RWPE2 (cell line): ENCODE results near the gene TFF1.

Source experiments
- ATAC-seq: fragments of 200-7000 bp; cut with Tn5 transposase; 3 replicates; pipeline ENCODE4 v1.9.1; 2021; ENCODE audit warnings: low read depth
- DNase-seq: peaks from one replicate; pipeline ENCODE4 v3.0.0-alpha.2; 2020; ENCODE audit warnings: low spot score
- H3K27ac ChIP-seq: fragments of 450-650 bp; 2 replicates; pipeline ENCODE4 v1.5.1; 2017; ENCODE audit warnings: mild to moderate bottlenecking; ENCODE audit not compliant: poor library complexity, severe bottlenecking
- H3K27me3 ChIP-seq: fragments of 250-450 bp; sonication (Bioruptor Pico); 2 replicates; pipeline ENCODE4 v1.5.1; 2021; ENCODE audit warnings: mild to moderate bottlenecking, moderate library complexity; ENCODE audit not compliant: insufficient read depth, poor library complexity, severe bottlenecking
- H3K36me3 ChIP-seq: fragments of 250-450 bp; sonication (Bioruptor Pico); 2 replicates; pipeline ENCODE4 v1.5.1; 2020; ENCODE audit warnings: low read depth, mild to moderate bottlenecking, moderate library complexity
- H3K4me1 ChIP-seq: fragments of 250-450 bp; sonication (Bioruptor Pico); 2 replicates; pipeline ENCODE4 v1.5.1; 2021; ENCODE audit warnings: mild to moderate bottlenecking, moderate library complexity; ENCODE audit not compliant: insufficient read depth, poor library complexity, severe bottlenecking
- H3K4me3 ChIP-seq: fragments of 250-450 bp; sonication (Bioruptor Pico); 2 replicates; pipeline ENCODE4 v1.5.1; 2021; ENCODE audit warnings: mild to moderate bottlenecking, moderate library complexity; ENCODE audit not compliant: severe bottlenecking
- H3K9me3 ChIP-seq: fragments of 250-450 bp; sonication (Bioruptor Pico); 2 replicates; pipeline ENCODE4 v1.5.1; 2021; ENCODE audit warnings: mild to moderate bottlenecking, moderate library complexity; ENCODE audit not compliant: severe bottlenecking
- CTCF ChIP-seq: fragments of 450-650 bp; IDR thresholded peaks from one replicate; pipeline ENCODE4 v1.5.1; 2017; ENCODE audit warnings: mild to moderate bottlenecking, moderate library complexity; ENCODE audit not compliant: poor library complexity, severe bottlenecking

TFF1 gene

GRCh38 chr21:42343963-42344510 is 22.3 kb downstream of the TFF1 start:
- DNase-seq (no peak), ATAC-seq (no peak)
- Histone ChIP-seq H3K4me3 (no peak overlapping the region), H3K4me1 (no peaks in the 10 kb centered on the region), H3K27me3 (no peaks in the 10 kb centered on the region), H3K9me3 (no peaks in the 10 kb centered on the region), H3K27ac (no peak overlapping the region), H3K36me3 (no peaks in the 10 kb centered on the region)
- TF ChIP-seq CTCF = no peak

GRCh38 chr21:42343556-42343955 is 22.8 kb downstream of the TFF1 start:
- no peak for TF ChIP-seq CTCF
- Histone ChIP-seq H3K4me3 (no peak overlapping the region), H3K9me3 (no peaks in the 10 kb centered on the region), H3K36me3 (no peaks in the 10 kb centered on the region), H3K27me3 (no peaks in the 10 kb centered on the region), H3K4me1 (no peaks in the 10 kb centered on the region), H3K27ac (no peak overlapping the region)
- ATAC-seq = no peak
- DNase-seq = no peak

- DNase-seq (no peak), ATAC-seq (no peak)
- Histone ChIP-seq H3K9me3 (no peaks in the 10 kb centered on the region), H3K27ac (no peak overlapping the region), H3K4me1 (no peaks in the 10 kb centered on the region), H3K4me3 (no peak overlapping the region), H3K27me3 (no peaks in the 10 kb centered on the region), H3K36me3 (no peaks in the 10 kb centered on the region)
- no peak for TF ChIP-seq CTCF
Measured at GRCh38 chr21:42343101-42343500, 23.2 kb downstream of the TFF1 start.

- no peak for TF ChIP-seq CTCF
- Histone ChIP-seq H3K4me3 (no peak overlapping the region), H3K27ac (no peak overlapping the region), H3K36me3 (no peaks in the 10 kb centered on the region), H3K4me1 (no peaks in the 10 kb centered on the region), H3K9me3 (no peaks in the 10 kb centered on the region), H3K27me3 (no peaks in the 10 kb centered on the region)
- DNase-seq = no peak
- no peak for ATAC-seq
Measured at GRCh38 chr21:42341776-42342542, 24.4 kb downstream of the TFF1 start.
